GM13977 (cell line): Measurements from ENCODE around the gene SFMBT2.

Experiments used
- DNase-seq: peaks from one replicate; pipeline ENCODE4 v3.0.0; 2012; ENCODE audit warnings: low spot score
- CTCF ChIP-seq: IDR thresholded peaks from 2 replicates; pipeline ENCODE4 v1.5.1; 2012; ENCODE audit warnings: mild to moderate bottlenecking, control low read depth; ENCODE audit not compliant: insufficient read depth; ENCODE audit errors: extremely low read depth, missing control alignments
- in situ Hi-C: fragments of 300-500 bp; cut with MboI; formaldehyde crosslinking; loops from one replicate; pipeline ENCODE4 v1.12.0; 2022; ENCODE audit warnings: low sequenced_read_pairs, low pct_unique_long_range_greater_than_20kb, mixed read lengths, inconsistent platforms; ENCODE audit not compliant: unreplicated experiment

The SFMBT2 gene

GRCh38 chr10:7285522-7286322, 125.1 kb downstream of the SFMBT2 start:
- no peak for DNase-seq
- no peak for TF ChIP-seq CTCF
- in situ Hi-C loops, result no loop called here

- no peak for TF ChIP-seq CTCF
- in situ Hi-C loops, result no loop called here
- DNase-seq, result no peak
Observed at GRCh38 chr10:7283246-7283645, 127.6 kb downstream of the SFMBT2 start.

GRCh38 chr10:7282457-7282856, 128.4 kb downstream of the SFMBT2 start:
- TF ChIP-seq CTCF, result no peak
- DNase-seq, result no peak
- in situ Hi-C loops, result no loop called here

- DNase-seq, result no peak
- no peak for TF ChIP-seq CTCF
- in situ Hi-C loops, result no loop called here
Observed at GRCh38 chr10:7281429-7281828, 129.4 kb downstream of the SFMBT2 start.

GRCh38 chr10:7279303-7279702, 131.5 kb downstream of the SFMBT2 start:
- no peak for DNase-seq
- TF ChIP-seq CTCF, result no peak
- in situ Hi-C loops, result no loop called here

GRCh38 chr10:7277867-7278266, 133.0 kb downstream of the SFMBT2 start:
- in situ Hi-C loops, result no loop called here
- no peak for TF ChIP-seq CTCF
- no peak for DNase-seq
